A549 (cell line): ENCODE data around the gene EIF4G3.

Experiments
- BHLHE40 ChIP-seq: IDR thresholded peaks from 2 replicates; pipeline ENCODE4 v1.6.1; 2012; ENCODE audit warnings: low read depth, low read length, inconsistent platforms
- EP300 ChIP-seq, 2 experiments: fragments of >200 bp; sonication (Bioruptor Twin); formaldehyde crosslinking; IDR thresholded peaks; 2 replicates in 1 of 2; 3 replicates in 1 of 2; pipeline ENCODE4 v1.6.1; 2016 to 2017
- JUN ChIP-seq, 2 experiments: fragments of >200 bp; sonication (Bioruptor Twin); formaldehyde crosslinking; IDR thresholded peaks; 2 replicates in 1 of 2; 3 replicates in 1 of 2; pipeline ENCODE4 v1.6.1; 2016 to 2017
- POLR2A ChIP-seq: IDR thresholded peaks from 2 replicates; pipeline ENCODE4 v1.6.1; 2012; ENCODE audit warnings: mild to moderate bottlenecking, low read length
- RAD21 ChIP-seq, 2 experiments: fragments of >200 bp in 1 of 2; sonication (Bioruptor Twin) in 1 of 2; formaldehyde crosslinking in 1 of 2; IDR thresholded peaks in 1 of 2; conservative IDR thresholded peaks in 1 of 2; 2 replicates in 1 of 2; 3 replicates in 1 of 2; pipeline ENCODE4 v1.6.1; 2012 to 2018; ENCODE audit warnings: inconsistent platforms in 1 of 2
- RNF2 ChIP-seq: fragments of 200-600 bp; sonication (generic); IDR thresholded peaks from 2 replicates; pipeline ENCODE4 v1.6.1; 2016; ENCODE audit warnings: low read depth, mild to moderate bottlenecking, antibody characterized with exemption, moderate library complexity, borderline replicate concordance
- TF ChIP-seq, protein P1 (sequence below): fragments of 150-350 bp; IDR thresholded peaks from 2 replicates; pipeline ENCODE4 v1.6.1; 2014; ENCODE audit warnings: low read depth, mild to moderate bottlenecking, low read length
- TF ChIP-seq, protein P2 (sequence below): fragments of >200 bp; sonication (Bioruptor Twin); formaldehyde crosslinking; IDR thresholded peaks from 3 replicates; pipeline ENCODE4 v1.5.1; 2016
- TF ChIP-seq, protein P3 (sequence below): IDR thresholded peaks from 2 replicates; pipeline ENCODE4 v1.6.1; 2012
- TF ChIP-seq, protein P4 (sequence below): fragments of 250-450 bp; sonication (Bioruptor Pico); IDR thresholded peaks from 2 replicates; pipeline ENCODE4 v1.5.0; 2021; ENCODE audit warnings: mild to moderate bottlenecking, moderate library complexity, borderline replicate concordance

DNA sequence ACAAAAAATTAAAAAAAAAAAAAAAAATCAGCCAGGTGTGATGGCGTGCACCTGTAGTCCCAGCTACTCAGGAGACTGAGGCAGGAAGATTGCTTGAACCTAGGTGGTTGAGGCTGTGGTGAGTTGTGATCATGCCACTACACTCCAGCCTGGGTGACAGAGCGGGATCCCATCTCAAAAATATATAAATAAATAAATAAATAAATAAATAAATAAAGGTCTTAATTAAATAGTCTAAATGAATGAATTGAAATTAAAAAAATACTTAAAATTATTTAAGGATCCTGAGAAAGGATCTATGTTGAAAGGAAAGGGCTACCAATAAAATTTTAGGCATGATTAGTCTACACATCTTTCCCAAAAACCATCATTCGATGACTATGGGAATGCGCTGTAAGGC is 322.2 kb downstream of the EIF4G3 start:
- no peak for TF ChIP-seq RNF2
- TF ChIP-seq BHLHE40, result no peak
- TF ChIP-seq JUN (IDR thresholded peaks at IDR 0.05), result no peak
- no peak for TF ChIP-seq EP300 (IDR thresholded peaks at IDR 0.05)
- TF ChIP-seq, protein P1, sequence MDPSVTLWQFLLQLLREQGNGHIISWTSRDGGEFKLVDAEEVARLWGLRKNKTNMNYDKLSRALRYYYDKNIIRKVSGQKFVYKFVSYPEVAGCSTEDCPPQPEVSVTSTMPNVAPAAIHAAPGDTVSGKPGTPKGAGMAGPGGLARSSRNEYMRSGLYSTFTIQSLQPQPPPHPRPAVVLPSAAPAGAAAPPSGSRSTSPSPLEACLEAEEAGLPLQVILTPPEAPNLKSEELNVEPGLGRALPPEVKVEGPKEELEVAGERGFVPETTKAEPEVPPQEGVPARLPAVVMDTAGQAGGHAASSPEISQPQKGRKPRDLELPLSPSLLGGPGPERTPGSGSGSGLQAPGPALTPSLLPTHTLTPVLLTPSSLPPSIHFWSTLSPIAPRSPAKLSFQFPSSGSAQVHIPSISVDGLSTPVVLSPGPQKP, result no peak
- TF ChIP-seq RAD21 (conservative IDR thresholded peaks at IDR 0.05 in 1 of 2, IDR thresholded peaks at IDR 0.05 in 1 of 2), result no peak
- TF ChIP-seq, protein P2, sequence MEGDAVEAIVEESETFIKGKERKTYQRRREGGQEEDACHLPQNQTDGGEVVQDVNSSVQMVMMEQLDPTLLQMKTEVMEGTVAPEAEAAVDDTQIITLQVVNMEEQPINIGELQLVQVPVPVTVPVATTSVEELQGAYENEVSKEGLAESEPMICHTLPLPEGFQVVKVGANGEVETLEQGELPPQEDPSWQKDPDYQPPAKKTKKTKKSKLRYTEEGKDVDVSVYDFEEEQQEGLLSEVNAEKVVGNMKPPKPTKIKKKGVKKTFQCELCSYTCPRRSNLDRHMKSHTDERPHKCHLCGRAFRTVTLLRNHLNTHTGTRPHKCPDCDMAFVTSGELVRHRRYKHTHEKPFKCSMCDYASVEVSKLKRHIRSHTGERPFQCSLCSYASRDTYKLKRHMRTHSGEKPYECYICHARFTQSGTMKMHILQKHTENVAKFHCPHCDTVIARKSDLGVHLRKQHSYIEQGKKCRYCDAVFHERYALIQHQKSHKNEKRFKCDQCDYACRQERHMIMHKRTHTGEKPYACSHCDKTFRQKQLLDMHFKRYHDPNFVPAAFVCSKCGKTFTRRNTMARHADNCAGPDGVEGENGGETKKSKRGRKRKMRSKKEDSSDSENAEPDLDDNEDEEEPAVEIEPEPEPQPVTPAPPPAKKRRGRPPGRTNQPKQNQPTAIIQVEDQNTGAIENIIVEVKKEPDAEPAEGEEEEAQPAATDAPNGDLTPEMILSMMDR, result no peak
- TF ChIP-seq POLR2A, result no peak
- TF ChIP-seq, protein P3, sequence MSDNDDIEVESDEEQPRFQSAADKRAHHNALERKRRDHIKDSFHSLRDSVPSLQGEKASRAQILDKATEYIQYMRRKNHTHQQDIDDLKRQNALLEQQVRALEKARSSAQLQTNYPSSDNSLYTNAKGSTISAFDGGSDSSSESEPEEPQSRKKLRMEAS, result no peak
- TF ChIP-seq, protein P4, sequence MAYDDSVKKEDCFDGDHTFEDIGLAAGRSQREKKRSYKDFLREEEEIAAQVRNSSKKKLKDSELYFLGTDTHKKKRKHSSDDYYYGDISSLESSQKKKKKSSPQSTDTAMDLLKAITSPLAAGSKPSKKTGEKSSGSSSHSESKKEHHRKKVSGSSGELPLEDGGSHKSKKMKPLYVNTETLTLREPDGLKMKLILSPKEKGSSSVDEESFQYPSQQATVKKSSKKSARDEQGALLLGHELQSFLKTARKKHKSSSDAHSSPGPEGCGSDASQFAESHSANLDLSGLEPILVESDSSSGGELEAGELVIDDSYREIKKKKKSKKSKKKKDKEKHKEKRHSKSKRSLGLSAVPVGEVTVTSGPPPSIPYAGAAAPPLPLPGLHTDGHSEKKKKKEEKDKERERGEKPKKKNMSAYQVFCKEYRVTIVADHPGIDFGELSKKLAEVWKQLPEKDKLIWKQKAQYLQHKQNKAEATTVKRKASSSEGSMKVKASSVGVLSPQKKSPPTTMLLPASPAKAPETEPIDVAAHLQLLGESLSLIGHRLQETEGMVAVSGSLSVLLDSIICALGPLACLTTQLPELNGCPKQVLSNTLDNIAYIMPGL (CRISPR knock-in tag), result no peak
